HG03135 (cell line): ENCODE data around the gene ERFE.
"Not testable (repeated sequence)": the region's sequence is repeated elsewhere in the genome, so short reads cannot be mapped to it uniquely, and the experiment has no call there.

Experiments used
- ATAC-seq: cut with Tn5 transposase; IDR thresholded peaks from one replicate; pipeline ENCODE4 v1.9.1; 2021; ENCODE audit warnings: mild to moderate bottlenecking, moderate library complexity; ENCODE audit not compliant: unreplicated experiment

ERFE gene

DNA sequence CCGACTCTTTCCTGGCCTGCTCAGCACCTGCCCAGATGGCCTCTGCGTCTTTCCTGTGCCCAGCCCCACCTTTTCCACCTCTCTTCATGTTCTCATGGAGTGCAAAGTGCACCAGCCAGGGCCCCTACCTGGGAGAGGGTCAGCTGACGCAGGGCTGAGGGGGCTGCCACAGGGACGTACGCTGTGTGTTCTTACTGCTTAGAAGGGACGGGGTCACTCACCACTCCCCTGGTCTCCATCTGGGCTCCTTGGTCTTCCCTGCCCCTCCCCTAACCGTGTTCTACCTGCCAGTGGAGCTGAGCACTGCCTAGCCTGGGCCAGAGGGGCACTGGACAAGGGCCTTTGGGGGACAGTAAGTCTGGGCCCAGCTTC, 8.6 kb downstream of the ERFE start:
- ATAC-seq, result no peak

DNA sequence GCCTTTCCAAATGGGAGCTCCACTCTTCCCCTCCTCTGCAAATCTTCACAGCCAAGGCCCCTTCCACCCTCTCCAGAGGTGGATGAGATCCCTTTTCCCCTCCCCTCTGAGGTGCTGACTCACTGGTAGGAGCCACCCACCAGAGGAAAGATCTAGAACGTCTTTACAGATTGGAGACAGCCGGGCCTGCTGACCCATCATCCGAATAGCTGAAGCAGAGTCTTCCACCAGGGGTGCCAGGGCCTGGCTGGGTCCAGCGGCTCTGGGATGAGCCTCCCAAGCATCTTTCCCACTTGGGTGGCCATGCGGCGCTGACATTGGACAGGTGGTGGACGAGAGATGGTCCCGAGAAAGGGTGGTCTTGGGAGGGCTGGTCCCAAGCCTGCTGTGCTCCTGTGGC, 9.0 kb downstream of the ERFE start:
- no peak for ATAC-seq

DNA sequence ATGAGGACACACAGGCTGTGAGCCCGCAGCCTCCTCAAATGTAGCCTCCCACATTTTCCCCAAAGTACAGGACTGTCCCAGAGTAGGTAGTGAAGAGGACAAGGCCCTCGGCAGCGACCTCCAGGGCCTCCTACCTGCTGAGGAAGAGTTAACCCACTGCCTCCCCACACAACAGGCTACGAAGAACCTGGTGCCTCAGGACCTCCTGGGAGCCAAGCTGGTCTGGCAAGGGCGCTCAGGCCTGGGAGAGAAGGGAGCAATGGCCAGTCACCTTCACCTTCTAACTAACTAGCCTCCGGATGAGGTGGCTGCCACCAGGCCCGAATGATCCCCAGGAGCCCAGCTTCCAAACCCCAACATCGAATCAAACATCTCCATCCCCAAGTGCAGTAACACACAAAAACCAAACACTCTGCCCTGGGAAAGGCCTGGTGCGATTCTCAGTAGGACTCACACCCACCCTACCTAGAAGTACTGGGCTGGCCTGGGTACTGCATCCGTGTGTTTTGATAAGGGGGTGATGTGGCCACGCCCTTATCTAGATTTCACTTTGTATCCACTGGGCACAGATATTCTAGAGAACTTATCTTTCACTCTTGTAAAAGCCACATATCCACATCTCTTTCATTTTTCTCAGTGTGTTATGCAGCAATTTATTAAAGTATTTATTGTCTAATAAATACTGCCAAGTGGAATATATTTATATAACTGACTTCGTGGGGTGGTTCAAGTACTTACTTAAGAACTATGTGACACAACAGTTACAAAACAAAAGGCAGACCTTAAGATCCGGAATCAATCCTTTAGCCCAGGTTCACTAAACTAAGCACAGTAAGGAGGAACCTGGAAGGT, 9.7 kb downstream of the ERFE start:
- no peak for ATAC-seq

DNA sequence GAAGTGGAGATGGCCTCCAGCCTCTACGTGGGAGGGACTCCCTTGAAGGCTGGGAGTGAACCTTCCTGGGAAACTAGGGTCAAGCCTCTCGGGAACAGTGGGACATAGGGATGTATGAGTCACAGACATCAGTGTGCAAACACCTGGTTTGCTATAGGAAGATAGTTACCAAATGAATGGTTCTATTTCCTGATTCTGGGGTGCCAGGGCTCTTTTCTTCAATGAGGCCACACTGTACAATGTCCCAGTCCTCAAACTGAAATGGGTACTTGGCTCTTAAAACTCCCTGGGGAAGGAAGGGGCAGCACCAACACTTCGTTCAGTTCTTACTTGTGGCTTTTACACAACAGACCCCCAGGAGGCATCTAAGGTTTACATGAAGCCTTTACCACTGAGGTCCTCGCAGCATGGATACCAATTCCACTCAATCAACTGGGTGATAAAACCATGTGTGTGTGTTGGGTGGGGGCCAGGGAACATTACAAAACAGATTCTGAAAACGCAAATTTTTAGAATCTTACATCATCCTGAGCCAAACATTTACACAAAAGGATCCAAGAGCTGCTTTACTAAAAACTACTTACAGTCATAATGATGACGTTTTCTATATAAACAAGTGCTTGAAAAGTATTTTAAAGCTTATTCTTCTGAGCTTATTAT, 10.4 kb downstream of the ERFE start:
- no peak for ATAC-seq

- ATAC-seq, result no peak
These were observed 11.0 kb downstream of the ERFE start for GRCh38 chr2:238169708-238170251.

DNA sequence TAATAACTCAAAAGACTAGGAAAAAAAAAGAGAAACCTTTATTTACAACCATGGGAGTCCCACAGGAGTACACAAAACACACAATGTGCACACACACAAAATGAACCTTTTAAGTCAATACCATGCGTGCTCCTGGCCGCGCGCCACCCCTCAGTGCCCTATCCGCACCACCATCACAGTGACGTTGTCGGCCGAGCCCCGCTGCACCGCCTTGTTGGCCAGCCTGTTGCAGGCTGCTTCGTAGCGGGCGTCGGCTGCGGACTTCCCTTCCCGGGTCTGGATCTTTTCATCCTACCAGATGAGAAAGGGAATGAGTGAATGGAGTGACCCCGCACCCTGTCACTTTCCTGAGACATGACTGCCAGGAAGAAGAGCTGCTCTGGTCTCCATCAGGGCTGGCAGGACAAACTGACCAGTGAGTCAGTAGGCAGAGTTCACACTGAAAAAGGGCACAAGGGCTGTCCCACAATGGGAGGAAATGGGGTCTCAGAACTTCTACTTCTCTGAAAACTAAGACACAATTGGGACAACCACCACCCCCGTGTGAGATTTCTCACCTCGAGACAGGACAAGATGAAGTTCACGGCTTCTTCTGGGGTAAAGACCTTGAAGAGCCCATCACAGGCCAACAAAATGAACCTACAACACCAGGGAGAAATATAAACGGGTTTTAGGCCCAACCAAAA, 11.8 kb downstream of the ERFE start:
- no peak for ATAC-seq

DNA sequence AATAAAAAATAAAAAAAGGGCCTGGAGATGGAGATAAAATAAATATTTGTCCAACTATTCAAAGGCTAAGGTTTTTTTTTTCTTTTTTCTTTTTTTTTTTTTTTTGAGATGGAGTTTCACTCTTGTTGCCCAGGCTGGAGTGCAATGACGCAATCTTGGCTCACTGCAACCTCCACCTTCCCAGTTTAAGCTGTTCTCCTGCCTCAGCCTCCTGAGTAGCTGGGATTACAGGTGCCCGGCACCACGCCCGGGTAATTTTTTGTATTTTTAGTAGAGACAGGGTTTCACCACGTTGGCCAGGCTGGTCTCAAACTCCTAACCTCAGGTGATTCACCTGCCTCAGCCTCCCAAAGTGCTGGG, 12.3 kb downstream of the ERFE start:
- ATAC-seq, result not testable (repeated sequence)

- no peak for ATAC-seq
These were observed 12.9 kb downstream of the ERFE start for GRCh38 chr2:238171575-238172187.

DNA sequence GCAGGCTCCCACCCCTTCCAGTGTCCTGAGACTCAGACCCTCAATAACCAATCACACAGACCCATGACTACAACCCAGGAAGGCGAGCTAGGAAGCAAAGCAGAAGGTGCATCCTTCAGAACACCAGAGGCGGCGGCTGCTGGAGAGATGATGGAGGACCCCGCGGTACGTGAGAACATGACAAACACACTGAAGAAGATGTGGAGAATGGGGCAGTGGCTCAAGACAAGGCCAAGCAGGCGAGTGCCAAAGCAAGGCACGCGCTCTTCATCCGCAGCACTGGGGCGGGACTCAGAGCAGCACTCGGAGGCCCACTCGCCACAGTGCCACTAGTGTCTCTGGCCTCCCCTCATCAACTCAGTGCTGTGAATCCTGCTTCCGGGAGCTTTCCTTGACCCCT, 13.7 kb downstream of the ERFE start:
- no peak for ATAC-seq

GRCh38 chr2:238173692-238174091, 14.9 kb downstream of the ERFE start:
- ATAC-seq, result no peak

DNA sequence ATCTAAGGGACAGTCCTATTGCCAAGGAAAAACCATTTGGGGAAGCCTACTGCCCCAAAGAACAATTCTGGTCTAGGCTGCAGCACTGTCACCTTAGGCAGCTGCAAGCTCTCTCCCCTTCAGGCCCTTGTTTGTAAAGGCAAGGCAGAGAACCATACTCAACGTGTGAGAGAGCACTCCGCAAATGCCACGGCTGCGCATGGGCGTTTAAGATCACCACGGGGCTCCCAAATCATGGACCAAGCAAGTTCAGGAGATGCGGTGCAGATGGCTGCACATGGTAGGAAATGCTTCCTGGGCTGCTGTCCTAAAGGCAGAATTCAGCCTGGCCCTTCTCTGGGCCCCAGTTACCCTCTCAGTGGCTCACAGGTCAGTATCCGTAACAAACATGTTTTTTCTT, 15.5 kb downstream of the ERFE start:
- ATAC-seq, result no peak

DNA sequence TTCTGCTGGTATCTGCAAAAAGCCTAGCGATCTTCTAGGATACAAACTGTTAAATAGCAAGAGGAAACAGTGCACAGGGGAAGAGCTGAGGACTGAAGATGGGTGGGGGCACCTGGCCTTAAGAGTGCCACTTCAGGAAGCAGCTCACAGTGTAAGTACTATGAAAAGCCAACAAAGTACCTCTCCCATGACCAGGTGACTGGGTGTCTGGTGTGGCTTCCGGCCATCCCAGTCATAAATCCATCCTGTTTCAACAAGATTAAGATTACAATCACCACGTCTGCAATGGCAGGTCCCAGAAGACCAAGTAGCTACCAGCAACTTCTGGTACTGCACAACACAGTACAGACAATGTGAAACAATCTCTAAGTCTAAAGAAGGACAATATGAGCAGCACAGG, 15.9 kb downstream of the ERFE start:
- no peak for ATAC-seq

GRCh38 chr2:238176613-238177012, 17.8 kb downstream of the ERFE start:
- ATAC-seq, result no peak

DNA sequence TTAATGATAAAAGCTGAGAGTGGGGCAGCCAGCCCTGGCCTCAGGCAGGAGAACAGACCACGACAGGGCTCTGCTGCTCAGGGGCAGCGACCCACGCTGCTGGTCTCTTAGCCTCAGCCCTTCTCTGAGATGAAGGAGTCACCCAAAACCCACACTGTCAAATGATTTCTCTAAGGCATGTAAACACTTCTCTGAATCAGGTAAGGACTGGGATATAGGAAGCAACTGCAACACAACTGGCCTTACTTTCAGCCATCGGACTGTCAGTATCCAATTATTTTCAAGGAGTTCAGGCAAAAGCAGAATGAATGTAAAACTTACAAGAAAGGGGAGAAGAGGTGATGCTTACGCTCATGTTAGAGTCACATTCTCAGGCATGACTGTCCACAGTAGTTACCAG, 21.8 kb downstream of the ERFE start:
- no peak for ATAC-seq

DNA sequence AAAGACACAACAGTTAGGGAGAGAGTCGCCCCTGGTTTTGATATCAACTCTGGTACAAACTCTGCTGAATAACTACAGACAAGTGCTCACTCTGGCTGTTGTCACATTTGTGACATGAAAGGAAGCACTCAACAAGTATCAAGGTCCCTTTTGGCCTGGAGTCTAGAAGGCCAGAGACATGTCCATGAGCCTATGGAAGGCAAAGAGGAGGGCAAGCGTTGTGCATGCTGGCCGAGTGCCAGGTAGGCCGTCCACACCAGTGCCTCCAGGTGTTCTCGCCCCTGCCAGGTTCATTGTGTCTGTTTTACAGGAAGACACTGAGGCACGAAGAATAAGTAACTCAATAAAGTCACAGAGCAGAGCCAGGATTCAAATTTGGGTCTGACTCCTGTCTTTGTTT, 23.6 kb downstream of the ERFE start:
- no peak for ATAC-seq

DNA sequence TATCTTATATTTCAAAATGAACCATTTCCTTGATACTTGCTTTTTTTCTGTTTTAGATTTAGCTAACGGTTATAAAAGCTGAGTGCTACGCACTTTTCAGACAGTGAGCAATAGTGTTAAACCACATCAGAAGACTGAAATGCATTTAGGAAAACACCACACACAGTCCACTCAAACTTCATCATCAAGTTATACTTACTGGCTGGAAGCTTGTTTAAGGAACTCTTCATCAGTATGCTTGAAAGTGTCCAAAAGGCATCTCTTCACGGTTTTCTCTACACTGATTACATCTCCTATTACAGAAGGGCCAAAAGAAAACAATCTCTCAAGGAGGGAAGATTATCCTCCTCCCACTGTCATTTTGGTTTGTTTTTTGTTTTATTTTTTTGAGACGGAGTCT, 25.1 kb downstream of the ERFE start:
- no peak for ATAC-seq

GRCh38 chr2:238187618-238188548, 29.1 kb downstream of the ERFE start:
- ATAC-seq, result no peak

DNA sequence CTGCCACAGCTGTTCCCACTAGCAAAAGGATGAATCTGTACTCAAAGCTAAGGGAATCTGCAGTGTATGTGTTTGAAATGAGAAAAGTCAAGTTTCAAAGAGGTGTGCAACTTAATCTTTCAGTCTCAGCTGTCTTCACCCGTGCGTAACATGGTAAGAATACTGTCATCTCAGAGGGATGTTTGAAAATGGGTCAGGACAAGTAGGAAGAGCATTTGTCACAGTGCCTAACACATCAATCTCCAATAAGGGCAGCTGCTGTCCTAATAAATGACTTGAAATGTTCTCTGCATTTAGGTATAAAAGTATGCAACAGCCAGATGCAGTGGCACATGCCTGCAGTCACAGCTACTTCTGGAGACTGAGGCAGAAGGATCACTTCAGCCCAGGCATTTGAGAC, 31.7 kb downstream of the ERFE start:
- ATAC-seq, result no peak

GRCh38 chr2:238202326-238203093, 43.7 kb downstream of the ERFE start:
- no peak for ATAC-seq
